Ishikawa (cell line): Measurements from ENCODE around the gene POLN.

ENCODE experiments used
- CEBPB ChIP-seq: IDR thresholded peaks from 2 replicates; pipeline ENCODE4 v1.6.1; 2012
- EP300 ChIP-seq: IDR thresholded peaks from 2 replicates; pipeline ENCODE4 v1.6.1; 2012; ENCODE audit warnings: borderline replicate concordance
- FOXM1 ChIP-seq: IDR thresholded peaks from 2 replicates; pipeline ENCODE4 v1.6.1; 2012; ENCODE audit warnings: low read depth, borderline replicate concordance
- MAX ChIP-seq: IDR thresholded peaks from 2 replicates; pipeline ENCODE4 v1.6.1; 2012
- RAD21 ChIP-seq: IDR thresholded peaks from 2 replicates; pipeline ENCODE4 v1.6.1; 2012; ENCODE audit warnings: low read depth
- REST ChIP-seq: IDR thresholded peaks from 2 replicates; pipeline ENCODE4 v1.6.1; 2012; ENCODE audit warnings: low read depth, mild to moderate bottlenecking
- TAF1 ChIP-seq: IDR thresholded peaks from 2 replicates; pipeline ENCODE4 v1.6.1; 2012; ENCODE audit warnings: low read depth, mild to moderate bottlenecking
- TCF12 ChIP-seq: IDR thresholded peaks from 2 replicates; pipeline ENCODE4 v1.6.1; 2012; ENCODE audit warnings: low read depth
- TEAD4 ChIP-seq: IDR thresholded peaks from 2 replicates; pipeline ENCODE4 v1.6.1; 2012
- USF1 ChIP-seq: IDR thresholded peaks from 2 replicates; pipeline ENCODE4 v1.6.1; 2012
- YY1 ChIP-seq: IDR thresholded peaks from 2 replicates; pipeline ENCODE4 v1.6.1; 2012; ENCODE audit warnings: low read depth

GRCh38 chr4:2082118-2082517, 159.8 kb downstream of the POLN start:
- TF ChIP-seq RAD21 (no peak), TEAD4 (no peak), FOXM1 (no peak), MAX (no peak), YY1 (no peak), EP300 (no peak), TCF12 (no peak), CEBPB (no peak), TAF1 (no peak), USF1 (no peak), REST (no peak)
